Mucosa of gallbladder (tissue), 1 donor: ENCODE data around the gene TMPRSS11D. TPM values are rescaled to one million over a fixed set of nuclear protein-coding genes. Genes with fewer than 3 reads are reported as not detected.

ENCODE experiments used
- DNase-seq: peaks from one replicate; pipeline ENCODE4 v3.0.0-alpha.2; 2020; ENCODE audit warnings: low spot score
- total RNA-seq: library from RNA; stranded (reverse); gene quantifications from one replicate; pipeline ENCODE4 v1.2.1, GENCODE V29; 2021
- donor health status: DM: no; HTN: no; CAD: no.

Gene TMPRSS11D
- not detected for total RNA-seq

DNA sequence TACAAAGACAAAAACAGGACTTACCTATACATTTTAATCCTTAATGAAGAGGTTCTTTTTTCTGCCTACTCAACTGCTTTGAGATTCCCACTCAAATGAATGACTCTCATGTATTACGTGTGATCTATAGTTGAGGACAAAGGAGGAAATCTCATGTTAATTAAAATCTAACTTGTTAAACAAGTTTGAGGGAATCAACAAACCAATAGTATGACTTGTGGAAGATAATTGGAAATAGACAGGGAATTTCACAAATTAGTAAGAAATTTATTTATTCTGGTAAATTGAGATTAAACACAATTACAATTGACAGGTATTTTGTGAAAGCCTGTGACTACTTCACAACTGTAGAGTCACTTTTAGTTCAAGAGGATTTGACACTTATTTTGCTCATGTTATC, at the start of gene TMPRSS11D:
TMPRSS11D (minus strand) TSS at position 101 of the 400 bp plus-strand sequence; CDS start at position 32, 69 bp downstream.
- DNase-seq: no peak

DNA sequence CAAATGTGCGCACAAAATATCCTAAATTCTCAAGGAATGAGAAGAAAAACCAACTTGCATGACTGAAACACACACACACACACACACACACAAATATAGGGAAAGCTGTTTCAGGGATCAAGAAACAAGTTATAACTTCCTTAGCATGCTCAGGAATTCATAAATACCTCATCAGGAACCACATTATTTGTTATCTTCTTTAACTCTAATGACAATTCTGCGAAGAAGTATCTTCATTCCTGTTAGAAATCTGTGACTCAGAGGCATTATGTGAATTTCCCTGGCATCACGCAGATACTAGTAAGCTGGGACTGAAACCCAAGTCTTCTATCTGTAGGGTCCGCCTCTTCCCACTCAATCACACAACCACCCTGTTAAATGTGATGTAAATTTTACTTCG, 49.2 kb upstream of the TMPRSS11D start:
- no peak for DNase-seq

- DNase-seq: no peak
Measured at GRCh38 chr4:67931256-67931655, 47.5 kb upstream of the TMPRSS11D start.

GRCh38 chr4:67929426-67929825, 45.6 kb upstream of the TMPRSS11D start:
- DNase-seq: no peak

DNA sequence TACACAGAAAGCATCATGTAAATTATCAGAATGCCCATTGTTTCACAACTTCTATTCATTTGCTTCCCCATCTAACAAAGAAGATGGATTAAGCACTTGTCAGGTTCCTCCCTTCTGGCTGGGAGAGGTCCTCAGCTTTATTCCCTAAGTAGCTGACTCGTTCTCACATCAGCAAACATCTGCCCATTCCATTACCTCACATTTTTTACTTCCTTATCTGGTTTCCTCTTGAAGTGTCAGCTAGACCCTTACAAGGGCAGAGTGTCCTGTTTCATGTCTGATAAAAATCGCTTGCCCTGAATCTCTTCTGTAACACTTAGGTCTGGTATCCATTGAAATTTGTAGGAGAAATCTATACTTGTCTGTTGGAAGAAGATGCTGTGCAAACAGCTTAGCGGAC, 44.7 kb upstream of the TMPRSS11D start:
- DNase-seq: no peak

- no peak for DNase-seq
Measured at GRCh38 chr4:67927251-67927650, 43.4 kb upstream of the TMPRSS11D start.

DNA sequence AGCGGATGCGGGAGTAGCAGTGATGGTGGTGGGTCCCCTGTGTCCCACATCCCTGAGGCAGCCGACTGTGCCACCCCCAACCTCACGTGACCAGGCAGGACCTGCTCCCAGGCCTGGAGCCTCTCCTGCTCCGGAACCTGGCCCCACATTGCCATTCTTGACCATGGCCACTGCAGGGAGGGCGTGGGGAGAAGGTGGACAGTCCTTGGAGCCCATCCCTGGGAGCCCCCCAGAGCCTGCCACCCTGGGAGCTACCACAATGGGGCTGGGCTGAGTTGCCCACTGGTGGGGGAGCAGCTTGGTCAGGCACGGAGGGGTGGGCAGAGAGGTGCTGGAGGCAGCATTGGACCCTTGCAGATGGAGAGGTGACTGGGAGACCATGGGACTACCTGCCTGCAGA, 42.7 kb upstream of the TMPRSS11D start:
- DNase-seq: no peak

DNA sequence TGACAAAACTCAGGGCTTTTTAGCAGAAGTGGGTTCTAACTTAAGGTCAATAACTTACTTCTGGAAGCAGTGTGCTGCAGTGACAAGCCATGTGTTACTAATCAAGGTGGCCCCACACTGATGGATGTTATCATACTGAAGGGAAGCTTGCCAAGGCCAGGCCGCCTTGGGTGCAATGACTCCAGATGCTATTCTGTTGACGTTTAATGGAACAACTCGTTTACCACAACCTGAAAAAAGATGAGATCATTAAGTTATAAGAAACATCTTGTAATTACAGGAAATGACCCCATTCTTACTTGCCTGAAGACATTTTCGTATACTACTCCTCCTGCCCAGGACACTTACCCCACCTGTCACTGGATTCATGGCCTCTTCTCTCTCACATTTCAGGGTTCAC, 38.9 kb upstream of the TMPRSS11D start:
- no peak for DNase-seq

- no peak for DNase-seq
Measured at GRCh38 chr4:67918428-67918827, 34.6 kb upstream of the TMPRSS11D start.

GRCh38 chr4:67915400-67915966, 31.7 kb upstream of the TMPRSS11D start:
- no peak for DNase-seq

DNA sequence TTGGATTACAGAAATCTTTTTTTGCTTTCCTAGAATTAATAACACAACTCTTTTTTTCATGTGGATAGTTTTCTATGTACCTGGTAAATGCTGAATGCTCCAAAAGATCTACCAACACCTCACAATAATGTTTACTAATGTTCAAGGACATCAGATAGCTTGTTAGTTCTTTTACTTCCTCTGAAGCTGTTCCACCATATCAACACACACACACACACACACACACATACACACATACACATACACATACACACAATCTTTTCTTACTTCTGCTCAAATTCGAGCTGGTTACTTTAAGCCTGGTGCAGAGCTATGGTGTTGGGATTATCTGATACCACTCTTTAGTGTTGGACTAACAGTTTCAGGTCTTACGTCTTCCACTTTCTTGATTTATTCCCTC, 28.3 kb upstream of the TMPRSS11D start:
- no peak for DNase-seq

- no peak for DNase-seq
Measured at GRCh38 chr4:67911638-67912037, 27.8 kb upstream of the TMPRSS11D start.

GRCh38 chr4:67911141-67911540, 27.3 kb upstream of the TMPRSS11D start:
- no peak for DNase-seq

GRCh38 chr4:67910585-67910905, 26.7 kb upstream of the TMPRSS11D start:
- DNase-seq: no peak

DNA sequence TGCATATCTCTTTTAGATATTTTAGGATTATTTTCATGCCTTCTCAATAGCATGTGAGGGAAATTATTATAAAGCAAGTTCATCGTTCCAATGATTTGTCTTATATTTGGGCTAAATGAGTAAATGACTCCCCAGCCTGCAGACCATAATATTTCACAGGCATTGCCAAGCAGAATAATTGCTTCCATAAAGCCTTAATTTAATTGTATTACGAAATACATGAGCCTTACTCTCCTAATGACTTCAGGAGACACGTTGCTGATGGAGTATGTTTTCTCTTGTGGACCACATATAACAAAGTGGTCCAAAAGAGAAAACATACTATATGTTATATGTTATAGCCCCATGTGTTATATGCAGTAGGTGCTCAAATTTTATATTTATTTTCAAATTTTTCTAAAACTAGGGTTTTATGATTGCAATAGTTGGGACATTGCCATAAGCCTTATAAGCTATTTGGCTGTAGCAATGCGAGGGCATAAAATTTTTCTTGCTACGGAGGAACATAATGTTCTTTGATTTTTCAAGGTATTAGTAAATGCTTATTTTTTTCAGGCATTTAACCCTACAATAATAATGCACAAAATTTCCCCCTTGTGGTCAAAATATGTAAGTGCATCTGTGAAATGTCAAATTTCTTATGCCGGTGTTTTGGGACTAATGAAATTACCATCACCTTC, 26.2 kb upstream of the TMPRSS11D start:
- no peak for DNase-seq

- DNase-seq: no peak
Measured at GRCh38 chr4:67907650-67908049, 23.8 kb upstream of the TMPRSS11D start.

- DNase-seq: no peak
Measured at GRCh38 chr4:67899096-67899495, 15.3 kb upstream of the TMPRSS11D start.

- DNase-seq: no peak
Measured at GRCh38 chr4:67897686-67898085, 13.9 kb upstream of the TMPRSS11D start.

DNA sequence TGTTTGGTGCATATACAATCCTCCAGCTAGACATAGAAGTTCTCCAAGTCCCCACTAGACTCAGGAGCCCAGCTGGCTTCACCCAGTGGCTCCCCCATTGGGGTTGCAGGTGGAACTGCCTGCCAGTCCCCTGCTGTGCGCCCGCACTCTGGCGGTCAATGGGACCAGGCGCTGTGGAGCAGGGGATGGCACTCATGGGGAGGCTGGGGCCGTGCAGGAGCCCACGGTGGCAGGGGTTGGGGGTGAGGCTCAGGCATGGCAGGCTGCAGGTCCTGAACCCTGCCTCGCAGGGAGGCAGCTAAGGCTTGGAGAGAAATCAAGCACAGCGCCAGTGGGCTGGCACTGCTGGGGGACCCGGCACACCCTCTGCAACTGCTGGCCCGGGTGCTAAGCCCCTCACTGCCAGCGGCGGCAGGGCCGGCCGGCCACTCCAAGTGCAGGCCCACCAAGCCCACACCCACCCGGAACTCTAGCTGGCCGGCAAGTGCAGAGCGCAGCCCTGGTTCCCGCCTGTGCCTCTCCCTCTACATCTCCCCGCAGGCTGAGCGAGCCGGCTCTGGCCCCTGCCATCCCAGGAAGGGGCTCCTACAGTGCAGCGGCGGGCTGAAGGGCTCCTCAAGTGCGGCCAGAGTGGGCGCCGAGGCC, 12.7 kb upstream of the TMPRSS11D start:
- no peak for DNase-seq

GRCh38 chr4:67894659-67895058, 10.9 kb upstream of the TMPRSS11D start:
- DNase-seq: no peak

- no peak for DNase-seq
Measured at GRCh38 chr4:67892905-67893304, 9.1 kb upstream of the TMPRSS11D start.

DNA sequence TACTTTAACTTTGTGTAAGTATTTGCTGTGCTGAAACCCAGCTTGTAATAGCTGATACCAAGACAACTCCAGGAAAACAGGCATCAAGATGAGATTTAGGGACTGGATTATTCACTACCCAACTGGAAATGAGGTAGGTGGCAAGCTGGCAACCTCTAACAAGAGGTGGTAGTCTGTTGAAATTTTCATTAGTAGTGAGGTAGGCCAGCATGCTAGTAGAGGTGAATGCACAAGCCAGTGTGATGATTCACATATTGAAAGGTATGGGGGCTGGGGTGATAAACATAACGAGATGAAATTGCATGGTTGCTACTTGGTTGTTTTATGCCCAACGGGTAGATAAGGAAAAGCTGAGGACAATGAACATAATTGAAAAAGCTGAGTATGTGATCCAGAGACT, 8.5 kb upstream of the TMPRSS11D start:
- no peak for DNase-seq

DNA sequence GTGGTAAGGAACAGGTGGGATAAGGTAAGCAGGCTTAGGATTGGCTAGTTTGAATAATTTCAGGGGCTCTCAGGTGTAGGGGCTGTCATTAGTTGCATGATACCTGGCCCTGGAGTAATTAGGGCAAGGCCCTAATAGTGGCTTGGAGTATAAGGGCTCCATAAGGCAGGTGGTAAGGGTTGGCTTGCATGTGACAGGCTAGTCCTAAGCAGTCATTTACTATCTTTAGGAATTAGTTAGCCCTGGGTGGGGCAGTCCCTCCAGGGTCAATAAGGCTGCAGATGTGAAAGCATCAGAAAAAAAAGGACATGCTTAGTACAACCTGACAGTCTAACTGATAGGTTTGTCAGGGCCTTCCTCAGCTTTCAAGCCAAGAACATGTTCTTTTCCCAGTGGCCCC, 7.8 kb upstream of the TMPRSS11D start:
- no peak for DNase-seq

DNA sequence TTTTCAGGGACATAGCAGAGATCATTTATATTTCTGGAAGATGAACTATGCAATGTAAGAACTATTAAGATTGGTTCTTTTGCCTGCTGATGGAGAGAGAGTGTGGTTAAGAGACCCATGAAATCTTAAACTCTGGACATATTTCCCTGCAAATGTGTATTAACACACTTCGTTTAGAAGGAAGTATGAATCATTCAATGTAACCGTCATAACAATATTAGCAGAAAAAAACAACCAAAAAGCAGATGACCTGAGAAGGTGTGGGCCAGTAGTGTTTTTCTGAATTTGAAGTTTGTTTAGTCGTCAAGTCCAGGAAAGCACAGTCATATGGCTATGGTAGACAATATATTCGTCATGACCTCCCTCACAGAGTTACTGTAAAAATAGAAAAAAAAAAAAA, 2.5 kb upstream of the TMPRSS11D start:
- no peak for DNase-seq
